Fibroblast of skin of left quadriceps (primary cell): ENCODE data around the gene PPP1R3G.

Experiments
- DNase-seq, 2 experiments: peaks; one replicate each; pipeline ENCODE4 v3.0.0-alpha.2; 2013; ENCODE audit warnings: low read depth in 2 of 2

The PPP1R3G gene

DNA sequence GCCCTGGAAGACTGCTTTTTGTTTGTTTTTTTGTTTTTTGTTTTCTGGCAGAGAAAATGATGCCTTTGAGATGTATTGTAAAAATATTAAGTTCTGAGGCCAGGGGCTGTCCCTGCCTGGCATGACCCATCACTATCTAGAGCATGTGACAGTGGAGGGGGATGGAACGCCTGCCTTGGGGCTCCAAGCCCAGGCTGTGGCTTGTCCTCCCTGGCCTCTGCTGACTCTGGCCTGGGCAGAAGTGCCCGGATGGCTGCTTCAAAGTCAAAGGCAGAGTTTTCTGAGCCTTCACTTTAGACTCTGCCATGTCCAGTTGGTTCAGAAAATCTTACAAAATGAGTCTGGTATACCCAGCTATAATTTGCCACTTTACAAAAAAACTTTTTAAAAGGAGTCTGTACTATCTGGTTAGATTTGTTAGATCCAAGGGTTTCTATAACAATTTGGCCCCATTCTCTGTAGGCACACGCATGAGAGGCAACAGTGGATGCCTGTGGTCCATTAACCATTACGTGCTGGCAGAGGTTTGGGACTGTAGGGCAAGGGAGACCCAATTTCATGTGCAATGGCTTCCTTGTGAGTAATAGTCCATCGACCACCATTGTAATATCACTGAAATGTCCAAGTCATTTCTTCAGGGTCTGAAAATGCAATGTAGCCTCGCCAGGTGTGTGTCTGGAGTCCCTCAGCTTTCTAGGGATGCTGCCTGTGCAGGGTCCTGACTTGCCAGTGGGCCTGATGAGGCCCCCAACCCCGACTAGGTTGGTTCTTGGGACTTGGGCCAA, 8.3 kb downstream of the PPP1R3G start:
- no peak for DNase-seq

DNA sequence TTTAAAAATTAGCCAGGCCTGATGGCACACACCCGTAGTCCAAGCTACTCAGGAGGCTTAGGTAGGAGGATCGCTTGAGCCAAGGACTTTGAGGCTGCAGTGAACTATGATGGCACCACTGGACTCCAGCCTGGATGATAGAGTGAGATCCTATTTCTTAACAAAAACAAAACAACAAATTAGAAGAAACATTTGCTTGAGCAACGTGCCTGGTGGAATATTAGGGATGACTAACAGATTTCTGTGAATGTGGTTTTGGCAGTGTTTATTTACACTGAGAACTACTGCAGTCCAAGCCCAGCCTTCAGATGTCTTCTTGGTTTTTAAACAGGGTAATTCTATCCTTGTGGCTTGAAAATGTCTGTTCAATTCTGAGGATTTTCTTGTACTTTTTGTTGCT, 9.2 kb downstream of the PPP1R3G start:
- peak; percentile 82 to 83 for DNase-seq

DNA sequence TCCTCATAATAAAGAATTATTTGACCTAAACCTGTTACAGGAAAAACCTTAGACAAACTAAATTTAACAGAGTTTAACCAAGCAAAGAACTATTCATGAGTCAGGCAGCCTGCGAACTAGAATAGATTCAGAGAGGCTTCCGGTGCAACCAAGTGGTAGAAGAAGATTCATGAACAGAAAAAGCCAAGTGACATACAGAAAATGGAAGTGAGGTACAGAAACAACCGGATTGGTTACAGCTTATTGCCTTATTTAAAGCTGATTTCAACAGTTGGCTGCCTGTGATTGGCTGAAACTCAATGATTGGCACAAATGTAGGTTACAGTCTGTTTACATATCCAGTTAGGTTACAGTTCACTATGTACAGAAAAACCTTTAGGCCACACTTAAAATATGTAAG, 10.1 kb downstream of the PPP1R3G start:
- DNase-seq: no peak

DNA sequence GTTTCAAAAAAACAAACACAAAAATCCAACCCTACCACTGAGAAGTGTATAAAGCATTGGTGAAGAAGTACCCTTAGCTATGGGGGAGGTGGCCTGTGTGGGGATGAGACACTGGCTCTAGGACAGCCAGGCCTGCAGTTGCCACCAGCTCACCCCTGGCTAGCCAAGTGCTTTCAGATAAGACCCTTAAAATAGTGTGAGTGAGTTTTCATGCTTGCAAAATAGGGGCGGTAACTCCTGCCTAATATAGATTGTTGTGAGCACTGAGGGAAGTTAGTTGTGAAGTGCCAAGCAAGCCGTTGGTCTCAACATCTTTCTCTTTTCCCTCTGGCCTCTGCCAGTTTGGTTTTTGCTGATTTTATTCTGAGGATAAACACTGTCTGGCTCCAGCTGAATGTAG, 11.3 kb downstream of the PPP1R3G start:
- no peak for DNase-seq

DNA sequence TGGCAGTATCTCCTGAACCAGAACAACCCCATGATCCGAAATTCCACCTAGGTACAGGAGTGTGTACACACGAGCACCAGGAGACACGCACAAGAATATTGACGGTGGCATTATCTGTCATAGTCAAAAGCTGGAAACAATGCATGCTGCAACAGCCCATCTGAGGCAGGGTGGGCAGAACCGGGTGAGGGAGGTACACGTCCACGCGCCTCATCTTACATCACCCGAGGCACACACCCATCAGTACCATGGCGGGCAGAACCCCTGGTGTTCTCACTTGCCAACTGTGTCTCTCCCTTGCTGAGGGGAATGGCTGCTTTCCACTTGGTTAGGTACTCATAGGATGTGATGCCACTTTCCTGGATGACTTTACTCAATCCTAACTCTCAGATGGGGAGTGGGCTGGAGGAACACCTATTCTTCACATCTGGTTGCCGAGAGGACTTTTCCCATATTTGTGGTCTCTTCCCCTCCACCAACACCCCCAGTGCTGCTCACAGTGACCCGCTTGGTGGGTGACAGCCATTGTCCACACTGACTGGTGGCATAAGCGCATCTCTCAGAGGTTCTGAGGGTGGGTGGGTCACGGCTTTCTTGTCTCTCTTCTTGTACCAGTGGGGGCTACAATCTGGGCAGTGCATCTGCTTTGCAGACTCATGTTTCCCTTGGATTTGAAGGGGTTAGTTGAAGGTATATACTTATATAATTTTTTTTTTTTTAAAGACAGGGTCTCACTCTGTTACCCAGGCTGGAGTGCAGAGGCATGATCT, 13.5 kb downstream of the PPP1R3G start:
- DNase-seq: no peak

DNA sequence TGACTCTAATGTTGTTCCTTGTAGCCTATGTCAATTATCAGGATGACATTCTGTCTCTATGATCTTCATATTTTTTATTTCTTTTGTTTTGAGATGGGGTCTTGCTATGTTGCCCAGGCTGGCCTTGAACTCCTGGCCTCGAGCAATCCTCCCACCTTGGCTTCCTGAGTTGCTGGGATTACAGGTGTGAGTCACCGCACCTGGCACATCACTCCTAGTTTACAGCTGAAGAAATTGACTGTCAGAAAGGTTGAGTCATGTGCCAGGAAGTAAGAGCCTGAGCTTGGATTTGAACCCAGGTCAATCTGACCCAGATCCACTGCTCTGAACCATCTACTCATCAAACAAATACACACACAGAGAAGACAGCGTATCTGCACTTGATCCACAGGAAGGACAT, 14.4 kb downstream of the PPP1R3G start:
- DNase-seq: no peak

DNA sequence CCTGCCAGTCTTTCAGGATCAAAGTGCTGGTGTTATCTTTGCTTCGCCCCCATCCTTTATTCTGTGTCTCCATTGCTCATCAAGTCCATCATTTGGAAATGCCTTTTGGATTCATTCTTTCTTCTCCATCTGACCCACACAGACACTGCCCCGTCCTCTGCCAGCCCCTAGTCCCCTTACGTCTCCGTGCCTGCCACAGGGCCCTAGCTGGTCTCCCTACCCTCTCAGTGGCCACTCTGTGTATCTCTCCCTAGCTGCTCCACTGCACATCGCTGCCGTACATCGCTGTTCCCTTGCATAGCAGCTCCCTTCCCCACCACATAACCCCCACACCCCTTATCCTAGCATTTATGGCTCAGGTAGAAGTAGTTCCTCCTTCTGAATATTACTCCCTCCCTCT, 15.7 kb downstream of the PPP1R3G start:
- DNase-seq: no peak

DNA sequence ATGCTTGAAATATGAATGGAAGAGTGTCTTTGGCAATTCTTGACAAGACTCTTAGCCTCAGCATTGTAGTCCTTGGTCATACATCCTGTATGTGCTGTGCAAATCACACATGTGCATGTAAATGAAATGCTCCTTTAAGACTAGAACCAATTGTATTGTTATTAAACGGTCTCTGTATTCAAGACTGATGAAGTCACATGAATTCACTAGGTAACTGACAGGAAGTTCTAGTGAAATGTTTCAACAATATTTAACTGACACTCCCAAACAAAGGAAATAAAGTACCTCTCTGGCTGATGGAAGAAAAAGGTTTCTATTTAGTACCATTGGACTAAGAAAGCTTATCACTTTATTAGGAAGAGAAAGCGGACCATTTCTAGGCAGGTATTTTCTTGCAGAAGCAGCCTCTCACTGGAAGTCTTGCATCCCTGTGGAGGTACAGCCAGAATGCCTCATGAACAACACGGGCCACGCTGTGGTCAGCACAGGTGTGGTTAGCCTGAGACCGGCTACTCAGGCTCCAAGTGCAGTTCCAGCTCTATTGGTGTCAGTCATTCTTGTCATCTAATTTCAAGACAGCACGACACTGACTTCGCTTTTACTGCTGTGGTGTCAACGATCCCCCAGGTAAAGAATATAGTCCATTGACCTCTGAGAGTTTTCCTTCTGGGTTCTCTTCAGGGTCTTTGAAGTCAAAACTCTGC, 17.3 kb downstream of the PPP1R3G start:
- no peak for DNase-seq

DNA sequence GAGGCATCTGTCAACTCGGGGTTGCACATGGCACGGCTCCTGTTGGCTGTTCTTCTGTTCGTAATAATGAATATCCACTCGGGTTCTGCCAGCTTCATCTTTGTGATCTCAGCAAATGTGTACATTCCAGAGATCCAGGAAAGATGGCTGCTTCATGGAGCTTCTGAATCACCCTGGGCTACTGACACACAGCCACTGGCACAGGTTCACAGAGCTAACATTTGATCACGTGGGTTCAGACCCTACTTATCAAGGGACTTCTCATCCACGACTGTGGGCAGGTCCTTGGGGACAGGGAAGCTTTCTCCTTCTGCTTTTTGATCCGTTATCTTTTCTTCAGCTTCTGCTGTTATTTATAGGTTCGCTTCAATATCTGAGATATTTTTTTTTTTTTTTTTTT, 18.1 kb downstream of the PPP1R3G start:
- no peak for DNase-seq

DNA sequence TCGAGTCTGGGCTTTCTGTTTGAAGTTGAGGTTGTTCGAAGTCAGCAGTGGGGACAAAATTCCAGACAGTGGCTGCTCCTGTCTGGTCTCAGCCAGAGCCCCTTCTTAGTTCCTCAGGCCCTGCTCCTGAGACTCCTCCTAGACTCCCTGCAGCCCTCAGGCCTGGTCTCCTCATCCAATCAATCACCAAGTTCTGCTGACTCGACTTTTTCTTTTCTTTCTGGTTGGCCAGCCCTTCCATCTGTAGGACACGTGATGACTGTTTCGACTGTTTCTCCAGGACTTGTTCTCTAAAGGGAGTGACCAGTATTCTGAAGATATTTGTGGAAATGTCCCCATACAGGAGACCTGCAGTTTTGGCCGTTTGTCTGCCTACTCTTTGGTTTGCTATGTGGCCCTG, 19.5 kb downstream of the PPP1R3G start:
- no peak for DNase-seq

DNA sequence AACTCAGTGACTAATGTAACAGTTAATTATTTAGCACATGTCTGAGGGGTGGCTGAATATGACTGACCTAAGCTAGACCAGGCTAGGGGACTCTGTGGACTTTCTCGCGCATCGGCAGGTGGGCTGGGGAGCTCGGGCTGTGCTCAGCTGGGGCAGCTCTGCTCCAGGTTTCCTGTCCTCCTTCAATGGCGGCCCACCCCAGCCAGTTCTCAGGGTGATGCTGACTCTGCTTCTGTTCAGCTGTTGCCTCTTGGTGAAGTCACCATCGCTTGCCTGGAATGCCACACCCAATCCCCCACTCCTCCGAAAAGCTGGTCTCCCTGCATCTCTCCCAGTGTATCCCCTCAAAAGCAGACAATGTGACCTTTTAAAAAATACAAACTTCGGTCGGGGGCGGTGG, 20.0 kb downstream of the PPP1R3G start:
- DNase-seq: no peak

DNA sequence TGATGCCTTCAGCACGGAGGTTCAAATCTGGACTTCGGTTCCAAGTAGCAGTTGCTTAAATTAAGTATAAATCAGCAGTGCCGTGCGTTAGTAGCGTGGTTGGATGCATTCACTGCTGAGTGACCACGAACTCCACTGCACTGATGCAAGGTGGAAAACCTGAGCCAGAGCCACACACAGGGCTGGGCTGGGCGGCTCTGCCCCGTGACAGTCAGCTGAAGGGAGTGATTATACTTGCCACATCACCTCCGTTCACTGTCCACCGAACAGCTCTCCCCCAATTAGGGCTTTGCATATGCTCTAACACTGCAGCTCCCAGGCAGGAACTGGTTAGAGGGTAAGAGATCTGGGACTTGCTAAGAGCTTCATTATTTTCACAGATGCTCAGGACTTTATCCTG, 22.2 kb downstream of the PPP1R3G start:
- DNase-seq: no peak

DNA sequence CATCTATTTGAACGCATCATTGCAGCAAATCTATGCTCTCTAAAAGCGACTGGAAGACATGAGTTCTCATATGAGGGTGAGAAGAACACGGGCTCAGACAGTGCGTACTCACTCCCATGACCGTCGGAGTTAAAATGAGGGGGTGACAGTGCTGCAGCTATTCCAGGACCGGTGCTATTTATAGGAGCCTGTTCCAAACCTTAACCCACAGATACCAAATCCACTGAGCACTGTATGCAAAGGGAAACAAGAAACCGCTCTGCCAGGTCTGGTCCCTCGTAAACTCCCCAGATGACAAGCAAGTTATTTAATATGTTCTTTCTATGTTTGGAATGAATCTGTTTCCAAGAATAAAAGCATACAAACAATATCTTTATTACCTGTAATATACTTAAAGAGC, 22.9 kb downstream of the PPP1R3G start:
- no peak for DNase-seq

DNA sequence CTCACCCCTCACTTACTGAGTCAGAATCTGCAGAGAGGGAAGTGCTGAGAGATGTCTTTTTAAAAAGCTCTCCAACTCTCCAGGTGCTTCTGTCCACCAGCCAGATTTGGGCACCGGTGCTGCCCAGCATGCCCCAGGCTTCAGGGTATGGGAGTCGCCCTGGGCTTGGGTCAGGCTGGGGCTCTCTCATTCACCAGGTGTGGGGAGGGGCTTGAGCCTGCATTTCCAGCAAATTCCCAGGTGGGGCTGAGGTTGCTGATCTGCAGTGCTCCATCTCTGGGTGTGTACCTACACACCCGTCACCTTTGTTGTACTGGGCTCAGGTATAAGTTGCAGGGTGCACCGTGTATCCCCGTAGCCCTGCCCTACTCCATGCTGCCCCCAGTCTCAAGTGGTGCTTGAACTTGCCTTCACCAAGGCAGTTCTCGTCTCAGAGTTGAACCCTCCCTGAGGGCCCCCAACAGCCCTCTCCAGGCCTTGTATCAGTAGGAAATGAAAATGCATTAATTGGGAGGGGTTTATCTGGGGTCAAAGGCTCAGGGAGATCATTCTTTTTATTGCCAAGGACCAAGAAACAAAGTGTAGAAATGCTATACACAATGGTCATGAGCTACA, 23.5 kb downstream of the PPP1R3G start:
- no peak for DNase-seq

DNA sequence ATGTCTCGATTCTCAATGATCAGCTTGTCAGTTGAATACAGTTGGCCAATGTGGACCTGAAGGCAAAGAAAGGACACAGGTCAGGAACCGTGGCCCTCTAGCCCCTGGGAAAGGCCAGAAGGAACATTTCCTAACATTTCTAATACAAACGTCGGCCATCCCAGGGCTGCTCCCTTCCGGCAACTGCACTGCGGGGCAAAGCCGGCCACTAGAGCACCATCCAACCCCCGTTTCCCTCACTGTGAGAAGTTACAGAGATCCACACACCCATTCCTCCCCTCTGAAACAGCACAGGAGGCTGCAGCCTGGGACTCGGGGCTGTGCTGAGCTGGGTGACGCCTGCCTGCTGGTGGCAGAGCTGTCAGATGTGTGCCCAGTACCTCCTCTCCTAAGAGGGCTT, 24.3 kb downstream of the PPP1R3G start:
- no peak for DNase-seq

DNA sequence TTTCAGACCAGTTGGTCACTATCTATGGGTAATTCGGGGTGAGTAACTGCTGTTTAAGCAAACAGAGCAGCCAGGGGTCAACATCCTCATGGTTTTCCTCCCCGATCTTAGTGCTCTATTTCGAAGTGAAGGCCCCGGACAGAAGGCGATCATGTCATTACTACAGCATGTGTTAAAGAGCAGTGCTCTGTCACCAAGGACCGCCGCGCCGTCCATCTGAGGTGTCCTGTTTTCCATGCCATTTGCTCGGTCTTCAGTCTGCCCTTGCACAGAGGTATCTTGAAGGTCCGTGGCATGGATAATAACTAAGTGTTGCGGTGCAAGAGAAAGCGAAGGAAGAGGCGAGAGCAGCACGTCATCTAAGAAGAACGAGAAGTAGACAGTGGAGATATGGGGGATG, 25.1 kb downstream of the PPP1R3G start:
- no peak for DNase-seq

DNA sequence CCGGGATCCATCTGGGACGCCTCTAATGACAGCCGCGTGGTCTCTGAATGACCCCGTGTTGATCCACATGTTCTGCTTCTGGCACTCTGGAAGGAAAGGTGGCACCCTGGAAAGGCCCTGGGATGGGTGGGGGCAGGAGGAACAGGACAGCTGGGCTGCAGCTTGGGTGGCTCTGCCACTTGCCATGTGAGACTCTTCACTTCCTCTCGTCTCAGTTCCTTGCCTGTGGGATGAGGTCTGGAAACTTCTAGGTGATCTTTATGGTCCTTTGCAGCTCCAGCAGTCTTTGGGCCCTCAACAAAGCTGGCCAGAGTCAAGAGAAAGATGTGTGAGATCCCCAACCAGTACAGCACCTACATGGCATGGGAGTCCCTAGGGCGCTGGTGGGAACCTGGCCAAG, 26.5 kb downstream of the PPP1R3G start:
- no peak for DNase-seq

DNA sequence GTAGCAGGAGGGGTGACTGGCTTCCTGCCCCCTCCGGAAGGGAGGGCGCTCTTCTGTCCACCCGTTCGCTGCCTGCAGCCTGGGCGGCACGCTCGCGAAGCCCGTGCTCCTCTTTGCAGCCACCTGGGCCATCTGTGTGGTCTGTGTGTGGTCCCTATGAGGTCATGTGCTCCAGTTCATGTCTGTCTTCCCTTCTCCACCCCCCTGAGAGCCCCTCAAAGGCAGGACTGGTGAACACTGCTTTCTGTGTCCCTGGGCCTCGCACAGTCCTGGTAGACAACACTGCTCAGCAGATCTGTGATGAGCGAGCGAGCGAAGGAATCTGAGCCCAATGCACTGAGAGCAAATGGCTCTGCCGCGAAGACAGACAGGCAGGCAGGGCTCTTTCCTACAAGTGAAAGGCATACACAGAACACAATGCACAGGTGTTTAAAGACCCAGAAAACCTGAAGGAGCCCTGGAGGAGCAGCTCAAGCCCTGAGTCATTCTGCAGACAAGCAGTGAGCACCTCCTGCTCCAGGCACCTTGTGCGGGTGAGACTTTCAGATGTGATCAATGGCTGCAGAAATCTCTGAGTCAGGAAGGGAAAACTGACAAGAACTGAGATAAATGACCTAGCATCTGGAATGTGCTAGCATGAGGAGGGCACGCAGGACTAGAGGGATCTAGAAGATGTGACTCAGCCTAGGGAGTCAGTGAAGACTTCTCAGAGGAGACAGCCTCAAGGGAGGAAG, 27.1 kb downstream of the PPP1R3G start:
- peak in 1 of 2 experiments; percentile 37 for DNase-seq

DNA sequence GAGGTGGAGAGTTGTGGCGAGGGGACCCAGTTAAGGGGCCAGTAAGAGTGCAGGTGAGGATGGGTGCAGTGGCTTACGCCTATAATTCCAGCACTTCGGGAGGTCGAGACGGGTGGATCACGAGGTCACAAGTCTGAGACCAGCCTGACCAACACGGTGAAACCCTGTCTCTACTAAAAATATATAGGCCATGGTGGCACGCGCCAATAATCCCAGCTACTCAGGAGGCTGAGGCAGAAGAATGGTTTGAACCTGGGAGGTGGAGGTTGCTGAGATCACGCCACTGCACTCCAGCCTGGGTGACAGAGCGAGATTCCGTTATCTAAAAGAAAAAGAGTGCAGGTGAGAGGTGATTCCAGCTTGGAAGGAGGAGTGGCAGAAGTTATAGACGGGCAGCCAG, 28.0 kb downstream of the PPP1R3G start:
- DNase-seq: no peak

DNA sequence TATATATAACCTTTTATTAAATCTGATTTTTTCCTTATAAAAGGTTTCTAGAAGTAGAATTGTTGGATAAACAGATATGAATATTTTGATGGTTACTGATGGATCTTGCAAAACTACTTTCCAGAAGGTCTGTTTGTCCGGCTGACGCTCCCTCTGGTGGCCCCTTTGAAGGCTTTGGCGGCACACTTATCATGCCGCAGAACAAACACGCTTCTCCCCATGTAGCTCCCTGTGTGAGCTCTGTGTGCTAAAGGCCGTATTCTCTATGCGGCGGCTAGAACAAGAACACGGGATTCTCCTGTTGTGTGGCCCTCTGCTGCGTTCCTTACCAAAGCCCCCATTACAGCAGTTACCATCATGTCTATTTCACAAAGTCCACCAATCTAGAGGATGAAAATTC, 30.0 kb downstream of the PPP1R3G start:
- no peak for DNase-seq

DNA sequence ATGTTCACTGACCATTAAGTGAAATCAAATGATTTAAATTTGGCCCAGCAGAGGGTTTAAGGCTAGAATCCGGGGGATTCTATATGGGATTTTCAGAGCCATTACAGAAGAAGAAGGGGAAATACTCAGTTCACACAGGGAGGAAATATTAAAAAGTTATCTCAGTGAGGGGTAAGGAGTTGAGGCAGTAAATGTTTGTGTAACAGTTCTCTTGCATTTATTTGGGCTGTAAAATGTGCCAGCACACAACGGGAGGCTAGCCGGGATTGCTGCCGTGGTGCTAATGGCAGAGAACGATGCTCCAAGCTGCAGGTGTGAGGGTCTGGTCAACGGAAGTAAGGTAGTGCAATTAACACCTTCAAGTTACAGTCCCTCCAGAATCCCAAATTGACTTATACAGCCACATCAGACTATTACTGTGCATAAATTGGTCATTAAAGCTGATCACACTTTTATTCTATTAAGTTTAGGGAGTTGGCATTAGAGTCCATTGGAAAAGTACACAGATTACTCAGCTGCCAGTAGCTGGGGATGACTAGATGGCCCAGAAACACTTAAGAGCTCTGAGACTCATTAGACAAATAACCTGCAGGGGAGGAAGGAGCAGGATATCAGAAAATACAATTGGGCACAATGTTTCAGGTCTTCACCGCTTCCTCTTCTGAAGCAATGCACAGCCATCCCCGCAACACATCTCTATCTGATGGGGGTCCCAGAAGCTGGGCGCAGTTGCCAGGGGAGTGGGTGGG, 31.3 kb downstream of the PPP1R3G start:
- DNase-seq: no peak
